Measurements from ENCODE around the gene DENND1C. TPM values are rescaled to one million over a fixed set of nuclear protein-coding genes. Genes with fewer than 3 reads are reported as not detected.

DENND1C gene
- total and polyA plus RNA-seq, 2 of the 8 experiments (the other 6 are each of a cell fraction or from before 2014, with no cell fraction given), result 3.6 to 4.0 TPM

GRCh38 chr19:6464070-6464873 lies 17.3 kb downstream of the DENND1C start, which contains the start of gene CRB3 (continued):
- TF ChIP-seq CREB1 (IDR thresholded peaks at IDR 0.05) (peak; percentile 58), TAF7 (optimal IDR thresholded peaks at IDR 0.05; ENCODE audit: borderline replicate concordance, low read depth, low read length) (peak; percentile 50), GTF2F1 (IDR thresholded peaks at IDR 0.05; ENCODE audit: borderline replicate concordance, low read depth, low read length) (peak; percentile 89; the same call in 1 of the 2 replicates), POLR2AphosphoS5 (IDR thresholded peaks at IDR 0.05; ENCODE audit: low read depth, low read length) (peak; percentile 63), SIN3A (conservative IDR thresholded peaks at IDR 0.05 in 1 of 2, IDR thresholded peaks at IDR 0.05 in 1 of 2; ENCODE audit: low read depth in 1 of 2, low read length in 2 of 2) (peak in 1 of 2 experiments; percentile 62; a peak in 1 of 4 replicates), KDM4A (IDR thresholded peaks at IDR 0.05; ENCODE audit: low read depth, low read length, severe bottlenecking) (peak; percentile 84), CBX8 (IDR thresholded peaks at IDR 0.05; ENCODE audit: borderline replicate concordance, low read depth, low read length) (no peak), USF2 (IDR thresholded peaks at IDR 0.05; ENCODE audit: low read length) (peak; percentile 96), ATF3 (IDR thresholded peaks at IDR 0.05; ENCODE audit: insufficient read depth, low read depth, low read length) (peak; percentile 80), SAP30 (IDR thresholded peaks at IDR 0.05; ENCODE audit: insufficient read depth, insufficient replicate concordance, low read length) (peak; percentile 20), SP2 (IDR thresholded peaks at IDR 0.05; ENCODE audit: low read length) (no peak), ZNF274 (IDR thresholded peaks at IDR 0.05; ENCODE audit: borderline replicate concordance, extremely low read depth, low read length) (no peak), MAX (IDR thresholded peaks at IDR 0.05) (0 out of 2 replicates have a peak, but pooled peaks have one; percentile 52), RNF2 (IDR thresholded peaks at IDR 0.05; ENCODE audit: borderline replicate concordance, low read depth, low read length, missing control alignments, poor library complexity, severe bottlenecking) (no peak), RAD21 (IDR thresholded peaks at IDR 0.05 in 1 of 2, conservative IDR thresholded peaks at IDR 0.05 in 1 of 2; ENCODE audit: low read depth in 2 of 2, low read length in 2 of 2) (no peak; a peak in 1 of 4 replicates), TAF1 (IDR thresholded peaks at IDR 0.05; ENCODE audit: low read depth, low read length) (peak; percentile 66)
